GM19193 (cell line): ENCODE data around the gene BTG4.

ENCODE experiments used
- POLR2A ChIP-seq: IDR thresholded peaks from 4 replicates; pipeline ENCODE4 v1.6.1; 2011; ENCODE audit not compliant: insufficient read depth, insufficient read length; ENCODE audit errors: extremely low read depth

BTG4 gene

GRCh38 chr11:111512296-111513239 lies at the start of gene BTG4:
Gene BTG4 (minus strand): TSS chr11:111512386. CDS start chr11:111498776, 13,610 bp downstream.
- TF ChIP-seq POLR2A = no peak

- TF ChIP-seq POLR2A = no peak
These were observed 49.7 kb upstream of the BTG4 start for GRCh38 chr11:111561791-111562325.

GRCh38 chr11:111561306-111561705 lies 49.1 kb upstream of the BTG4 start:
- TF ChIP-seq POLR2A = no peak

DNA sequence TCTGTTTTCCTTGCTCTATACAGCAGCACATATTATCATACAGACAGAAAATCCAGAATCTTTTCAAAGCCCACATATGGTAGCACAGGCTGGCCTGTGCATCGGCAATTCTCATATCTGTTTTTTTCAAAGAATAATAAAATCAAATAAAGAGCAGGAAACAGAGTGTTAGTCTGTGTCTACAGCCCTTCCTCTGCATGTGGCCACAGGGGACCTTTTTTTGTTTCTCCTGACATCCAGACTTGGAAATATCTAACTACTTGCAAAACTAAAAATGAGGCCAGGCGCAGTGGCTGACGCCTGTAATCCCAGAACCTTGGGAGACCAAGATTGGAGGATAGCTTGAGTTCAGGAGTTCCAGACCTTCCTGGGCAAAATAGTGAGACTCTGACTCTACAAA lies 48.6 kb upstream of the BTG4 start:
- no peak for TF ChIP-seq POLR2A

DNA sequence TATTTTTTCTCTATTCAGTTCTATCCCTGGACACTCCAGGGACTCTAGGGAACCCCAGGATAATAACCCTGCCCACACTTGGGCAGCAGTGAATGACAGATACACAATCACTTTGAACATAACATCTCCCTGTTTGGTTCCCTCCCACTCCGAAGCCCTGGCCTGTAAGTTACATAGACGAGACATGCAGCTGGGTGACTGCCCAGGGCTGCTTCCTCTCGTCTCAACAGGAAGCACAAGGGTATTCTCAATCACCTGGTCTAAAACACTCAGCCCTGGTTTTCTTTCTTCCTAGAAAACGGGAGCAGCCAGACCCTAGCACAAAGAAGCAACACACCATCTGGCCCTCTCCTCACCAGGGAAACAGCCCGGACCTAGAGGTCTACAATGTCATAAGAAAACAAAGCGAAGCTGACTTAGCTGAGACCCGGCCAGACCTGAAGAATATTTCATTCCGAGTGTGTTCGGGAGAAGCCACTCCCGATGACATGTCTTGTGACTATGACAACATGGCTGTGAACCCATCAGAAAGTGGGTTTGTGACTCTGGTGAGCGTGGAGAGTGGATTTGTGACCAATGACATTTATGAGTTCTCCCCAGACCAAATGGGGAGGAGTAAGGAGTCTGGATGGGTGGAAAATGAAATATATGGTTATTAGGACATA lies 47.7 kb upstream of the BTG4 start:
- no peak for TF ChIP-seq POLR2A

- TF ChIP-seq POLR2A = no peak
These were observed 45.4 kb upstream of the BTG4 start for GRCh38 chr11:111557425-111558111.

DNA sequence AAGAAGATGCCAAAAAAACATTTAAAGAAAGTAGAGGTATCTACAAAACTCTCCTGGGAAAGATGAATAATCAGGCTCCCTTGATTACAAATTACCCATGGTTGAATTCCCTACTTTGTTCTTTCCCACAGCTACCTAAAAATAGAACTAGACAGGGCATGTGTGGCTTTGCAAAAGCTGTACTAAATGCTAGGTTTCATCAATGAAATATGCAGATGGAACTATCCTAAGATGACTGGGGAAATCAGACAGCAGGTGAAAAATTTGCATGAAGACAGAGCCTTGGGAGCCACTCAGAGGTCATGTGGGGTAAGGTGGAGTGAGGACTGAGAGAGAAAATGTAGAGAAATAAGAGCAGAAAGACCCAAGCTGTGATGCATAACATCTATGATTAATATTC lies 43.1 kb upstream of the BTG4 start:
- TF ChIP-seq POLR2A = no peak

DNA sequence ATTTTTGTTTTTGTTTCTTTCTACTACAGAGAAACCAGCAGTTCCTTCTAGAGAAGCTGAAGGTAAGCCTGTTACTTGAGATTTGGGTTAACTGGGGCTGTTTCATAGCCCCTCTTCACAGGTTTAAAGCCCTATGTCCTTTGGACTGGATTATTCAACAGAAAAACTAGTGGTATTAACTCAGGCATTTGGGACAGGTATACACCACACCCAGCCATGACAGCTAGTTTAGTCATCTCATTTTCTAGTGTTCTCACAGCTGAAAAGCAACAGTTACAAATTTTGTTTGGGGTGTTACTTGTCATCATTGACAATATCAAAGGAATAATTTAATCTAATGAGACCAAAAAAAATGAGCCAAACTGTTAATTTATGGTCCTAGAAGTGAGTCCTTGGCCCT lies 42.3 kb upstream of the BTG4 start:
- TF ChIP-seq POLR2A = no peak

DNA sequence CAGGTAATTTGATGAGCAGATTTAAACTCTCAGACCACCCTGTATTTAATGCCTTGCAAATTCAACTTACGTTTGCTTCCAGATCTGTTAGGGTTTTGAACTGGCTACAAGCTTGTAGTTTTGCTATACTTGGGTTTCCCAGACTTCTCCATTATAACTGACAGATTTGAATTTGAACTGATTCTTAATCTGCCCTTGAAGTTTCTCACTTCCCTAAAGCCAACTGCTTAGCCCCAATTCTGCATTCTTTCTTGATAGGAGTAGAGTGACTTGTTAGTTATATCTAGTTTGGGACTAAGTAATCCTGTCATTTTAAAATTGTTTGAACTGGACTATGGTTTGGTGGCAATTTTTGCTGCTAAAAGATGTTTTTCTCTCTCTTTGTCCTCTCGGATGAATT lies 38.1 kb upstream of the BTG4 start:
- TF ChIP-seq POLR2A = no peak

DNA sequence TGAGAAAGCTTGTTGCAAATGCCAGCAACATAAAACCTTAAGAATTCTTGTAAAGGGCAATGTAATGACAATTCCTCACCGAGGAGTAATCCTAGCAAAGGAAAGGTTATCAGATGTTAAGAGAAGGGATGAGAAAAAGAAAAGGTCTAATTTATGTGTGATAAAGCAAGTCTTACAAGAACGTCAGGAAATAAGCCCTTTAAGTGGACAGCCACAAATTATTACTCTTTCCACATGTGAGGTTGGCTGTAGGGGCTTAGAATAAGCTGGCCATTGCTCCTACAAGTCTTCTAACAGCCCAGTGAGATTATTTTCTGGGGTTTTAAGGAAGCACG lies 37.6 kb upstream of the BTG4 start:
- no peak for TF ChIP-seq POLR2A

DNA sequence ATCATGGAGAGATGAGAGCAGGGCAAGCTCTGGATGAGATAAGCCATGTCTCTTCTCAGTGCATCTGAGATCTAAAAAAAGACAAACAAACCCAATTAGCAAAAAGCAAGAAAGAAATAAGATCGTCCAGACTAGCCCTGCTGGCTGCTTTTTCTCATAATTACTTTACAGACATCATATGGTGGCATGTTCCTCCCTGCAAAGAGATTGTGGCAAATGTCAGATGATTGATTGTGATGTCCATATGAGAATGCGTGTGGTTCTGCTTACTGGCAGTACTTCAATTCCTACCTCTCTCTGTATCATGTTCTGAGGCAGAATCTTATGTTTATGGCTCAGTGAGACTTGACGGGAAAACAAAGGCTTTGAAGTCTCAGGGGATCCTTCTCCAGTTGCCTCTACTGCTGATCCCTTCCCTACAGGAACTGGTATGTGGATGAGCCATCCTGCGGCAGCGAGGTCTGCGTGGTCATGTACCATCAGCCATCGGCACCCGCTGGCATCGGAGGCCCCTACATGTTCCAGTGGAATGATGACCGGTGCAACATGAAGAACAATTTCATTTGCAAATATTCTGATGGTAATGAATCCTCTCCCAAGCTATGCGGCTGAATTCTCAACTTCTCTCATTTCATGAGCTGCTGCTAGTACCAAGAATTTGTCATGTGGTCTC lies 37.1 kb upstream of the BTG4 start:
- no peak for TF ChIP-seq POLR2A

DNA sequence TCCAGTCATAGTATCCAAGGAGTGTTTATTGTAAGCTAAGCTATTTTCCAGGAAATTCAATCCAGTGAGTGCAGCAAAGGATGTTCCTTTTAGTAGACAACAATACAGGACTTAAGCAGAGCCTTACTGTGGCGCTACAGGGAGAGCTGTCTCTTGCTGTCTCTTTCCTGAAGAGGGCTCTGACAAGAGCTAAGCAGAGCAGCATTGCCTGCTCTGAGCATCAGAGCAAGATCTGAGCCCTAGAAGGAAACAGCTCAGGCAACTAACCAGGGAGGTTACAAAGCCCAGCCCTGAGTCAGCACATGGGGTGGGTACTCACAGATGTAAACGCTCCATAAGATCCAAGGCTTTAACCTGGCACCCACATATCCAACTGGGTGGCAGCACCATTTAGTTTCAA lies 36.3 kb upstream of the BTG4 start:
- TF ChIP-seq POLR2A = no peak

GRCh38 chr11:111542606-111543275 lies 30.6 kb upstream of the BTG4 start:
- no peak for TF ChIP-seq POLR2A
